Tibial nerve (tissue), 4 donors: Measurements from ENCODE around the gene GNA12. TPM values are rescaled to one million over a fixed set of nuclear protein-coding genes. Genes with fewer than 3 reads are reported as not detected.

Experiments used
- DNase-seq, 2 donors: peaks; one replicate each; pipeline ENCODE4 v3.0.0-alpha.2; 2019; ENCODE audit warnings: low spot score in 2 of 2
- H3K27ac ChIP-seq, 4 donors: fragments of 200-600 bp; sonication (generic) in 3 of 4; one replicate each; pipeline ENCODE4 v1.5.1; 2017 to 2019; ENCODE audit warnings: mild to moderate bottlenecking in 1 of 4
- H3K27me3 ChIP-seq, 2 donors: fragments of 200-600 bp; sonication (generic) in 1 of 2; one replicate each; pipeline versions ENCODE4 v1.5.1 to v1.6.0; 2017 to 2019
- H3K36me3 ChIP-seq, 3 donors: fragments of 200-600 bp; sonication (generic); one replicate each; pipeline ENCODE4 v1.5.1; 2018 to 2019
- H3K4me1 ChIP-seq, 4 donors: fragments of 200-600 bp; sonication (generic) in 3 of 4; one replicate each; pipeline ENCODE4 v1.5.1; 2017 to 2019
- H3K4me3 ChIP-seq, 4 donors: fragments of 200-600 bp; sonication (generic) in 3 of 4; one replicate each; pipeline ENCODE4 v1.5.1; 2017 to 2019; ENCODE audit warnings: mild to moderate bottlenecking in 1 of 4, moderate library complexity in 1 of 4
- H3K9me3 ChIP-seq, 4 donors: fragments of 200-600 bp; sonication (generic) in 3 of 4; one replicate each; pipeline ENCODE4 v1.5.1; 2017 to 2019
- CTCF ChIP-seq, 5 experiments: fragments of 200-600 bp in 3 of 5; fragments of 450-650 bp in 2 of 5; sonication (generic) in 3 of 5; IDR thresholded peaks; one replicate each; pipeline ENCODE4 v1.5.1; 2016 to 2019; ENCODE audit warnings: antibody characterized with exemption in 5 of 5, mild to moderate bottlenecking in 3 of 5, moderate library complexity in 2 of 5
- EP300 ChIP-seq, 2 donors: sonication (generic); formaldehyde crosslinking; IDR thresholded peaks; one replicate each; pipeline ENCODE4 v1.6.1; 2017; ENCODE audit warnings: antibody characterized with exemption in 2 of 2, mild to moderate bottlenecking in 1 of 2
- POLR2A ChIP-seq, 2 donors: fragments of 450-650 bp; IDR thresholded peaks; one replicate each; pipeline ENCODE4 v1.6.1; 2017; ENCODE audit warnings: antibody characterized with exemption in 2 of 2, mild to moderate bottlenecking in 2 of 2, moderate library complexity in 2 of 2
- WGBS, 2 donors: methylation state at CpG; one replicate each; pipeline ENCODE4 v1.1.5; 2018; 5-methylcytosine and 5-hydroxymethylcytosine counted together
- total RNA-seq, 4 donors: library from RNA; depleted of rRNA; stranded (reverse); fragments of >200 nt; gene quantifications; one replicate each; pipeline ENCODE4 v1.1.0, GENCODE V29; 2016

The GNA12 gene
- total RNA-seq, 4 donors from 2014 or later = 21.3 to 36.0 (median 29.4) TPM

GRCh38 chr7:2803342-2803692 is 40.8 kb downstream of the GNA12 start:
- Histone ChIP-seq H3K36me3 (no peaks in the 10 kb centered on the region), H3K27ac (peak overlapping the region in 1 of 4 donors; percentile 38), H3K27me3 (no peaks in the 10 kb centered on the region), H3K4me1 (peaks cover 0 to 34% (median 9%) of the 10 kb centered on the region in 4 donors), H3K4me3 (no peak overlapping the region), H3K9me3 (no peaks in the 10 kb centered on the region)
- WGBS, 2 donors = 80 to 90% methylated on average over 2 of the region's 2 CpGs
- DNase-seq = no peak
- TF ChIP-seq POLR2A (IDR thresholded peaks at IDR 0.05) (no peak), CTCF (IDR thresholded peaks at IDR 0.05) (no peak), EP300 (IDR thresholded peaks at IDR 0.05) (no peak)

GRCh38 chr7:2802504-2803341 is 41.4 kb downstream of the GNA12 start:
- no peak overlapping the region for H3K4me3 ChIP-seq
- DNase-seq = no peak
- 57 to 60% methylated on average over 28 of the region's 28 CpGs for WGBS, 2 donors
- no peaks in the 10 kb centered on the region for H3K36me3 ChIP-seq
- peaks cover 0 to 33% (median 9%) of the 10 kb centered on the region in 4 donors for H3K4me1 ChIP-seq
- H3K27me3 ChIP-seq = no peaks in the 10 kb centered on the region
- H3K27ac ChIP-seq = peak overlapping the region in 1 of 4 donors; percentile 38
- H3K9me3 ChIP-seq = no peaks in the 10 kb centered on the region
- no peak for TF ChIP-seq EP300 (IDR thresholded peaks at IDR 0.05)
- TF ChIP-seq POLR2A (IDR thresholded peaks at IDR 0.05) = no peak
- TF ChIP-seq CTCF (IDR thresholded peaks at IDR 0.05) = no peak

GRCh38 chr7:2802101-2802500 is 42.0 kb downstream of the GNA12 start:
- Histone ChIP-seq H3K27ac (peak overlapping the region in 3 of 4 donors; percentile 30 to 65 (median 42)), H3K27me3 (no peaks in the 10 kb centered on the region), H3K36me3 (no peaks in the 10 kb centered on the region), H3K4me3 (no peak overlapping the region), H3K9me3 (no peaks in the 10 kb centered on the region), H3K4me1 (peaks cover 0 to 34% (median 9%) of the 10 kb centered on the region in 4 donors)
- WGBS, 2 donors = 35 to 39% methylated on average over 2 of the region's 2 CpGs
- TF ChIP-seq POLR2A (IDR thresholded peaks at IDR 0.05) (no peak), CTCF (IDR thresholded peaks at IDR 0.05) (no peak), EP300 (IDR thresholded peaks at IDR 0.05) (no peak)
- DNase-seq = no peak

GRCh38 chr7:2800931-2801688 is 43.0 kb downstream of the GNA12 start:
- Histone ChIP-seq H3K36me3 (no peaks in the 10 kb centered on the region), H3K27ac (peak overlapping the region in 3 of 4 donors; percentile 30 to 65 (median 42)), H3K4me1 (peaks cover 0 to 42% (median 9%) of the 10 kb centered on the region in 4 donors), H3K9me3 (no peaks in the 10 kb centered on the region), H3K4me3 (no peak overlapping the region), H3K27me3 (no peaks in the 10 kb centered on the region)
- peak in 1 of 2 donors; percentile 57 for DNase-seq
- TF ChIP-seq CTCF (IDR thresholded peaks at IDR 0.05) (no peak), POLR2A (IDR thresholded peaks at IDR 0.05) (no peak), EP300 (IDR thresholded peaks at IDR 0.05) (no peak)
- 77% methylated on average over 16 of the region's 16 CpGs for WGBS, 2 donors
